Lung (tissue), 12 donors: ENCODE results near the gene PLXNA2. TPM values are rescaled to one million over a fixed set of nuclear protein-coding genes. Genes with fewer than 3 reads are reported as not detected.
A peak's percentile ranks its signal among the peaks of the same experiment; 100 is the strongest.

ENCODE experiments used
- ATAC-seq: fragments of 200-7000 bp; cut with Tn5 transposase; one replicate; pipeline ENCODE4 v1.9.1; 2020; ENCODE audit warnings: moderate number of reproducible peaks; ENCODE audit not compliant: insufficient read depth, low FRiP score
- DNase-seq, 3 donors: peaks; one replicate each; pipeline ENCODE4 v3.0.0-alpha.2; 2013 to 2017
- H3K27ac ChIP-seq, 2 donors: one replicate each; pipeline ENCODE4 v1.5.1; 2013; ENCODE audit warnings: mild to moderate bottlenecking in 2 of 2, moderate library complexity in 2 of 2, control low read depth in 1 of 2, inconsistent platforms in 1 of 2, low read depth in 1 of 2, low read length in 1 of 2
- H3K27me3 ChIP-seq, 3 donors: one replicate each; pipeline ENCODE4 v1.5.1; 2013; ENCODE audit warnings: low read length in 2 of 3; ENCODE audit not compliant: control insufficient read depth in 3 of 3, insufficient read depth in 3 of 3
- H3K36me3 ChIP-seq, 4 donors: one replicate each; pipeline ENCODE4 v1.5.1; 2013; ENCODE audit warnings: low read length in 4 of 4, mild to moderate bottlenecking in 1 of 4, moderate library complexity in 1 of 4; ENCODE audit not compliant: control insufficient read depth in 4 of 4, insufficient read depth in 4 of 4
- H3K4me1 ChIP-seq, 5 donors: one replicate each; pipeline ENCODE4 v1.5.1; 2013; ENCODE audit warnings: low read length in 5 of 5, mild to moderate bottlenecking in 2 of 5, moderate library complexity in 1 of 5; ENCODE audit not compliant: control insufficient read depth in 5 of 5, insufficient read depth in 5 of 5
- H3K4me3 ChIP-seq: one replicate; pipeline ENCODE4 v1.5.1; 2013; ENCODE audit warnings: mild to moderate bottlenecking, control low read depth, moderate library complexity
- H3K9ac ChIP-seq, 2 donors: one replicate each; pipeline ENCODE4 v1.5.1; 2013; ENCODE audit warnings: low read length in 2 of 2, control low read depth in 1 of 2; ENCODE audit not compliant: insufficient read depth in 1 of 2
- H3K9me3 ChIP-seq, 4 donors: one replicate each; pipeline ENCODE4 v1.5.1; 2013; ENCODE audit warnings: low read length in 3 of 4, mild to moderate bottlenecking in 1 of 4, moderate library complexity in 1 of 4; ENCODE audit not compliant: control insufficient read depth in 4 of 4, insufficient read depth in 3 of 4
- WGBS, 2 donors: extraction: QIAGEN DNeasy Blood & Tissue Kit; methylation state at CpG; one replicate each; pipeline ENCODE4 v1.1.7; 2013; 5-methylcytosine and 5-hydroxymethylcytosine counted together
- polyA plus RNA-seq, 2 donors: library from polyadenylated mRNA; stranded (reverse); fragments of 200-250 nt; gene quantifications; one replicate each; pipeline ENCODE4 v1.2.1, GENCODE V29; 2013
- total RNA-seq, 2 donors: library from RNA; depleted of rRNA in 1 of 2; stranded (reverse); fragments of >200 nt in 1 of 2; gene quantifications; one replicate each; pipeline ENCODE4 v1.2.1, GENCODE V29; 2014 to 2021
- TF ChIP-seq, protein P1 (sequence below): IDR thresholded peaks from 2 replicates; pipeline ENCODE4 v1.5.1; 2012; ENCODE audit warnings: mild to moderate bottlenecking; ENCODE audit errors: control extremely low read depth, extremely low read depth
- donor health status: control.
- donor health status: control.
- donor health status: Bipolar disorder and iron deficiency.
- donor health status: healthy.
- donor health status: DM: yes; HTN: yes; CAD: no.

Gene PLXNA2
- total and polyA plus RNA-seq, 4 donors = 13.2 to 118 (median 32.6) TPM

DNA sequence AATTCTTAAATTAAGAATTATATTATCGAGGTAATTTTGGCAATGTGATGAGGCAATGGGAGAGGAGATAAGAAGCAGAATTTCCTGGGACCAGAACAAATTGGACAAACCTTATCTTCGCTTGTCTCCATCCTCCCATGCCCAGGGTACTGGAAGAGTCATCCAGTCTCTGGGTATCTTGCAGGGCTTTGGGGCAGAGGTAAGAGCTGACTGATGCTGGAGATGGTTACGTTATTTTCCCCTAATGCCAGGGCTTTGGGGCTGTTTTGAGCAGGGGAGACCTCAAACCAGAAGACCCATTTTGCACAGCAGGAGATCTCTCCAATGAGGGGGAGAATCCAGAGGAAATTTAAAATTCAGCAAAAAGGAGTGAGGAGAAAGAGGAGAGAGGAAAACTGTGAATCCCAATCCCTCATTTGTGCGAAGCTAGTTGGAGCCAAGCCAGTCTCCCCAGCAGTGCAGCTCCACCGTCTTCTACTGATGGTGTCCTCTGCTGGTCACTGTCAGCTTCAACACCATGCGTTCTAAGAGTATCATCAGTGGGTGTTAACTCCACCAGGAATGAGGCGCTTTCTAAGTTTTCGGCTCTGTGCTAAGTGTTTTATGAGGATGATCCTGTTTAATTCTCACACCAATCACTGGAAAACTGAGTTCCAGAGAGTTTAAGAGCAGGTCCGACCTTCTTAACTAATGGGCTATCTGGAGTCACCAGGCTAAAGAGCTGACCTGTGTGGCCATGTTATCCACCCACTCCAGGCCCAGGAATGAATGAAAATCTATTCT, 246.5 kb downstream of the PLXNA2 start:
- Histone ChIP-seq H3K27me3 (peaks cover 0 to 4% (median 0%) of the 10 kb centered on the region in 3 donors), H3K27ac (no peak overlapping the region), H3K36me3 (no peaks in the 10 kb centered on the region), H3K9ac (no peak overlapping the region), H3K4me3 (no peak overlapping the region), H3K9me3 (no peaks in the 10 kb centered on the region), H3K4me1 (peaks cover 0 to 3% (median under 1%) of the 10 kb centered on the region in 5 donors)
- ATAC-seq (peak; percentile 67), DNase-seq (peak; percentile 81 to 92 (median 83))
- TF ChIP-seq, protein P1, sequence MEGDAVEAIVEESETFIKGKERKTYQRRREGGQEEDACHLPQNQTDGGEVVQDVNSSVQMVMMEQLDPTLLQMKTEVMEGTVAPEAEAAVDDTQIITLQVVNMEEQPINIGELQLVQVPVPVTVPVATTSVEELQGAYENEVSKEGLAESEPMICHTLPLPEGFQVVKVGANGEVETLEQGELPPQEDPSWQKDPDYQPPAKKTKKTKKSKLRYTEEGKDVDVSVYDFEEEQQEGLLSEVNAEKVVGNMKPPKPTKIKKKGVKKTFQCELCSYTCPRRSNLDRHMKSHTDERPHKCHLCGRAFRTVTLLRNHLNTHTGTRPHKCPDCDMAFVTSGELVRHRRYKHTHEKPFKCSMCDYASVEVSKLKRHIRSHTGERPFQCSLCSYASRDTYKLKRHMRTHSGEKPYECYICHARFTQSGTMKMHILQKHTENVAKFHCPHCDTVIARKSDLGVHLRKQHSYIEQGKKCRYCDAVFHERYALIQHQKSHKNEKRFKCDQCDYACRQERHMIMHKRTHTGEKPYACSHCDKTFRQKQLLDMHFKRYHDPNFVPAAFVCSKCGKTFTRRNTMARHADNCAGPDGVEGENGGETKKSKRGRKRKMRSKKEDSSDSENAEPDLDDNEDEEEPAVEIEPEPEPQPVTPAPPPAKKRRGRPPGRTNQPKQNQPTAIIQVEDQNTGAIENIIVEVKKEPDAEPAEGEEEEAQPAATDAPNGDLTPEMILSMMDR = peak; percentile 62
- WGBS, 2 donors = 38 to 49% methylated on average over 9 of the region's 9 CpGs

DNA sequence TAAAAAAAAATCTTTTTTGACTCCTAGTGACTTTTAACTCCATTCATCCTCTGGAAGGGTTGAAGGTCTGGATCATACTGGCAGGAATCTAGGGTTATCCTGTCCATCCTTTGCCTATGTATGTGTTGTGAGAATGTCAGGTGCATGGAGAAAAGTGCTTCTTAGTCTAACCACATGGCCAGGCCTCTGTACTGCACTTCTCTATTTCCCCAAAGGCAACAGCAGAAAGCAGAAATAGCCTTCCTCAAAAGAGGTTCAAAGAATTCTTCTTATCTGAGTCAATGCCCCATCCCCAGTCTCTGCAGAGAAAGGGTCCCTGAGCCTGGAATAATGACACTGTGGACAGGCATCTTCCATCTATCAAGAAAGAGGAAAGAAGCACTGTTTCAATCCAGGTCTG, 247.5 kb downstream of the PLXNA2 start:
- Histone ChIP-seq H3K36me3 (no peaks in the 10 kb centered on the region), H3K4me3 (no peak overlapping the region), H3K9ac (no peak overlapping the region), H3K27ac (no peak overlapping the region), H3K9me3 (no peaks in the 10 kb centered on the region), H3K27me3 (peaks cover 0 to 4% (median 0%) of the 10 kb centered on the region in 3 donors), H3K4me1 (peaks cover 0 to 6% (median 4%) of the 10 kb centered on the region in 5 donors)
- TF ChIP-seq, protein P1 = no peak
- ATAC-seq = no peak
- DNase-seq = no peak

DNA sequence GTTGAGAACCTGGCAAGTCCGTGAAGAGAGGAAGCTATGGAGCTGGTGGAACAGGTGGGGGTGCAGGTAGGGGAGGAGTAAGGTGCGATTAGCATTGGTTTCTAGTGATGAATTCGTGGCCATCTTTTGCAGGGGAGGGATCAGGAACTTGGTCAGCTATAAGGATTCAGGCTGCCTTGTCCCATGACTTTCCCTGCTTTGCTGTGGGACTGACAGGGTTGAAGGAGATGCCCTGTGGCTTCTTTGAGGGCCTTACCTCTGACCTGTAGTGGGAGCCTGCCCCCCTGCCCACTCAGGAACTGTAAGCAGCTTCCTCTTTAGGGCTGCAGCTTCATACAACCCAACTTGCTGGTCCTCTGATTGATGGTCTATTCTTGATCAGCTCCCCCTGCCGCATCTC, 248.6 kb downstream of the PLXNA2 start:
- peaks cover 0 to 6% (median 4%) of the 10 kb centered on the region in 5 donors for H3K4me1 ChIP-seq
- 86 to 97% methylated on average over 4 of the region's 4 CpGs for WGBS, 2 donors

More for the DNA sequence above, 248.6 kb downstream of the PLXNA2 start:
- peaks cover 0 to 4% (median 0%) of the 10 kb centered on the region in 3 donors for H3K27me3 ChIP-seq
- DNase-seq (no peak), ATAC-seq (no peak)
- H3K27ac ChIP-seq = no peak overlapping the region
- no peak overlapping the region for H3K4me3 ChIP-seq
- H3K9me3 ChIP-seq = peaks cover 0 to under 1% (median 0%) of the 10 kb centered on the region in 4 donors
- TF ChIP-seq, protein P1 = no peak
- no peaks in the 10 kb centered on the region for H3K36me3 ChIP-seq
- H3K9ac ChIP-seq = no peak overlapping the region
